H9 (cell line): Measurements from ENCODE around the gene PODXL2. TPM values are rescaled to one million over a fixed set of nuclear protein-coding genes. Genes with fewer than 3 reads are reported as not detected.

ENCODE experiments used
- DNase-seq: peaks from one replicate; pipeline ENCODE4 v3.0.0-alpha.2; 2017
- H2AFZ ChIP-seq: one replicate; pipeline ENCODE4 v1.6.1; 2013; ENCODE audit warnings: mild to moderate bottlenecking, low read length, control low read depth, moderate library complexity
- H2AK5ac ChIP-seq: 2 replicates; pipeline ENCODE4 v1.6.1; 2013; ENCODE audit warnings: low read length, control low read depth, mixed read lengths; ENCODE audit not compliant: insufficient read length
- H2BK120ac ChIP-seq: one replicate; pipeline ENCODE4 v1.6.1; 2013; ENCODE audit warnings: low read depth, mild to moderate bottlenecking, low read length, control low read depth, inconsistent platforms; ENCODE audit not compliant: poor library complexity, severe bottlenecking
- H2BK12ac ChIP-seq: 2 replicates; pipeline ENCODE4 v1.6.1; 2013; ENCODE audit warnings: low read length, control low read depth, mixed read lengths, low read depth; ENCODE audit not compliant: insufficient read length
- H2BK15ac ChIP-seq: 2 replicates; pipeline ENCODE4 v1.6.1; 2013; ENCODE audit warnings: low read depth, low read length, control low read depth
- H2BK20ac ChIP-seq: one replicate; pipeline ENCODE4 v1.6.1; 2013; ENCODE audit warnings: low read depth, mild to moderate bottlenecking, low read length, control low read depth, inconsistent platforms; ENCODE audit not compliant: poor library complexity, severe bottlenecking
- H2BK5ac ChIP-seq: 2 replicates; pipeline ENCODE4 v1.6.1; 2013; ENCODE audit warnings: low read length, control low read depth, mixed read lengths; ENCODE audit not compliant: insufficient read length
- H3K14ac ChIP-seq: 2 replicates; pipeline ENCODE4 v1.6.1; 2013; ENCODE audit warnings: low read length, control low read depth; ENCODE audit not compliant: insufficient read depth
- H3K18ac ChIP-seq: 2 replicates; pipeline ENCODE4 v1.6.1; 2013; ENCODE audit warnings: low read depth, mild to moderate bottlenecking, mixed read lengths, low read length, control low read depth; ENCODE audit not compliant: insufficient read length
- H3K23ac ChIP-seq: 2 replicates; pipeline ENCODE4 v1.6.1; 2013; ENCODE audit warnings: low read length, control low read depth, mixed read lengths, low read depth; ENCODE audit not compliant: insufficient read length
- H3K23me2 ChIP-seq: 2 replicates; pipeline ENCODE4 v1.6.1; 2013; ENCODE audit warnings: low read depth, mild to moderate bottlenecking, mixed read lengths, low read length, control low read depth; ENCODE audit not compliant: insufficient read length, poor library complexity, severe bottlenecking
- H3K27ac ChIP-seq: 2 replicates; pipeline ENCODE4 v1.5.1; 2013; ENCODE audit warnings: low read length, control low read depth, mixed read lengths, low read depth; ENCODE audit not compliant: insufficient read length
- H3K27me3 ChIP-seq: 2 replicates; pipeline ENCODE4 v1.6.1; 2013; ENCODE audit warnings: low read length, control low read depth, inconsistent platforms; ENCODE audit not compliant: insufficient read depth
- H3K4ac ChIP-seq: 2 replicates; pipeline ENCODE4 v1.6.1; 2013; ENCODE audit warnings: low read depth, mild to moderate bottlenecking, control low read depth, inconsistent platforms, low read length, moderate library complexity
- H3K4me1 ChIP-seq: 2 replicates; pipeline ENCODE4 v1.6.1; 2013; ENCODE audit warnings: low read length, control low read depth, inconsistent platforms; ENCODE audit not compliant: insufficient read depth
- H3K4me2 ChIP-seq: 2 replicates; pipeline ENCODE4 v1.6.1; 2013; ENCODE audit warnings: low read length, control low read depth, mixed read lengths; ENCODE audit not compliant: insufficient read length, insufficient read depth
- H3K56ac ChIP-seq: 2 replicates; pipeline ENCODE4 v1.6.1; 2013; ENCODE audit warnings: low read depth, mild to moderate bottlenecking, mixed read lengths, low read length, control low read depth; ENCODE audit not compliant: insufficient read length
- H3K79me1 ChIP-seq: 2 replicates; pipeline ENCODE4 v1.6.1; 2013; ENCODE audit warnings: low read depth, mild to moderate bottlenecking, moderate library complexity, low read length, control low read depth, inconsistent platforms; ENCODE audit not compliant: insufficient read depth, poor library complexity, severe bottlenecking
- H3K79me2 ChIP-seq: 2 replicates; pipeline ENCODE4 v1.6.1; 2013; ENCODE audit warnings: low read length, control low read depth, inconsistent platforms; ENCODE audit not compliant: insufficient read depth
- H3K9ac ChIP-seq: 2 replicates; pipeline ENCODE4 v1.6.1; 2013; ENCODE audit warnings: low read length, control low read depth, mixed read lengths; ENCODE audit not compliant: insufficient read length; ENCODE audit errors: extremely low read depth
- H3K9me3 ChIP-seq: one replicate; pipeline ENCODE4 v1.6.1; 2013; ENCODE audit warnings: low read depth, low read length, inconsistent platforms; ENCODE audit not compliant: control insufficient read depth
- H3T11ph ChIP-seq: one replicate; pipeline ENCODE4 v1.6.1; 2013; ENCODE audit warnings: mild to moderate bottlenecking, low read length, control low read depth, inconsistent platforms
- H4K20me1 ChIP-seq: one replicate; pipeline ENCODE4 v1.6.1; 2013; ENCODE audit not compliant: control insufficient read depth, insufficient read length, insufficient read depth
- H4K5ac ChIP-seq: 2 replicates; pipeline ENCODE4 v1.6.1; 2013; ENCODE audit warnings: low read depth, mild to moderate bottlenecking, mixed read lengths, low read length, control low read depth; ENCODE audit not compliant: insufficient read length
- H4K8ac ChIP-seq: replicated peaks from 2 replicates; pipeline ENCODE4 v1.6.1; 2013; ENCODE audit warnings: low read length, control low read depth, mixed read lengths, low read depth; ENCODE audit not compliant: insufficient read length
- H4K91ac ChIP-seq: 2 replicates; pipeline ENCODE4 v1.6.1; 2013; ENCODE audit warnings: low read depth, mild to moderate bottlenecking, moderate library complexity, mixed read lengths, low read length, control low read depth; ENCODE audit not compliant: insufficient read length
- H3K27ac Mint-ChIP-seq, 3 experiments: 2 replicates in 2 of 3; 3 replicates in 1 of 3; pipeline ENCODE4 v1.8.0; 2020 to 2021; ENCODE audit warnings: mixed read lengths in 3 of 3, mild to moderate bottlenecking in 1 of 3, moderate library complexity in 1 of 3
- H3K27me3 Mint-ChIP-seq: 2 replicates; pipeline ENCODE4 v1.8.0; 2021; ENCODE audit warnings: low read depth, mild to moderate bottlenecking, moderate library complexity, mixed read lengths
- H3K36me3 Mint-ChIP-seq, 3 experiments: 2 replicates in 2 of 3; 3 replicates in 1 of 3; pipeline ENCODE4 v1.8.0; 2020 to 2021; ENCODE audit warnings: low read depth in 3 of 3, mixed read lengths in 3 of 3; ENCODE audit not compliant: insufficient read depth in 1 of 3
- H3K4me1 Mint-ChIP-seq, 2 experiments: 2 replicates each; pipeline ENCODE4 v1.8.0; 2020; ENCODE audit warnings: mixed read lengths in 2 of 2
- H3K4me3 Mint-ChIP-seq, 2 experiments: 2 replicates in 1 of 2; 3 replicates in 1 of 2; pipeline ENCODE4 v1.8.0; 2020 to 2021; ENCODE audit warnings: mild to moderate bottlenecking in 2 of 2, mixed read lengths in 2 of 2, moderate library complexity in 1 of 2
- H3K9me3 Mint-ChIP-seq, 2 experiments: 2 replicates in 1 of 2; 3 replicates in 1 of 2; pipeline ENCODE4 v1.8.0; 2020; ENCODE audit warnings: mild to moderate bottlenecking in 2 of 2, mixed read lengths in 2 of 2, moderate library complexity in 1 of 2
- total RNA-seq: library from RNA; stranded (reverse); gene quantifications from 2 replicates; pipeline ENCODE4 v1.2.1, GENCODE V29; 2021
- TF ChIP-seq, protein P1 (sequence below): fragments of 200-600 bp; sonication (generic); conservative IDR thresholded peaks from 3 replicates; pipeline ENCODE4 v1.8.0; 2021; ENCODE audit warnings: antibody characterized with exemption, mild to moderate bottlenecking

The PODXL2 gene
- total RNA-seq, 1 experiment from 2014 or later = 24.6 TPM

- H2BK5ac ChIP-seq = no peak overlapping the region
- no peaks in the 10 kb centered on the region for H3K79me2 ChIP-seq
- no peak overlapping the region for H2BK12ac ChIP-seq
- H3K14ac ChIP-seq = no peak overlapping the region
- no peak overlapping the region for H2AK5ac ChIP-seq
- no peak overlapping the region for H4K8ac ChIP-seq
- Mint-ChIP-seq H3K4me3 (no peak overlapping the region), H3K27me3 (no peaks in the 10 kb centered on the region; the same call in 1 of the 2 replicates), H3K27ac (no peak overlapping the region), H3K36me3 (no peaks in the 10 kb centered on the region), H3K9me3 (no peaks in the 10 kb centered on the region), H3K4me1 (peaks cover 15 to 17% of the 10 kb centered on the region in 2 experiments)
- H3K9ac ChIP-seq = no peak overlapping the region
- TF ChIP-seq, protein P1, sequence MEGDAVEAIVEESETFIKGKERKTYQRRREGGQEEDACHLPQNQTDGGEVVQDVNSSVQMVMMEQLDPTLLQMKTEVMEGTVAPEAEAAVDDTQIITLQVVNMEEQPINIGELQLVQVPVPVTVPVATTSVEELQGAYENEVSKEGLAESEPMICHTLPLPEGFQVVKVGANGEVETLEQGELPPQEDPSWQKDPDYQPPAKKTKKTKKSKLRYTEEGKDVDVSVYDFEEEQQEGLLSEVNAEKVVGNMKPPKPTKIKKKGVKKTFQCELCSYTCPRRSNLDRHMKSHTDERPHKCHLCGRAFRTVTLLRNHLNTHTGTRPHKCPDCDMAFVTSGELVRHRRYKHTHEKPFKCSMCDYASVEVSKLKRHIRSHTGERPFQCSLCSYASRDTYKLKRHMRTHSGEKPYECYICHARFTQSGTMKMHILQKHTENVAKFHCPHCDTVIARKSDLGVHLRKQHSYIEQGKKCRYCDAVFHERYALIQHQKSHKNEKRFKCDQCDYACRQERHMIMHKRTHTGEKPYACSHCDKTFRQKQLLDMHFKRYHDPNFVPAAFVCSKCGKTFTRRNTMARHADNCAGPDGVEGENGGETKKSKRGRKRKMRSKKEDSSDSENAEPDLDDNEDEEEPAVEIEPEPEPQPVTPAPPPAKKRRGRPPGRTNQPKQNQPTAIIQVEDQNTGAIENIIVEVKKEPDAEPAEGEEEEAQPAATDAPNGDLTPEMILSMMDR = no peak
- H3K4me1 ChIP-seq = no peaks in the 10 kb centered on the region; the same call in 1 of the 2 replicates
- H4K20me1 ChIP-seq = no peaks in the 10 kb centered on the region
- no peak overlapping the region for H3K18ac ChIP-seq
- no peaks in the 10 kb centered on the region for H3K9me3 ChIP-seq
- H2BK15ac ChIP-seq = no peak overlapping the region
- no peak overlapping the region for H3K4ac ChIP-seq
- H3K56ac ChIP-seq = no peak overlapping the region
- no peak overlapping the region for H4K5ac ChIP-seq
- H3K23me2 ChIP-seq = no peaks in the 10 kb centered on the region
- no peak overlapping the region for H3K27ac ChIP-seq
- H3K79me1 ChIP-seq = no peaks in the 10 kb centered on the region
- H3K27me3 ChIP-seq = no peaks in the 10 kb centered on the region; the same call in 1 of the 2 replicates
- H2AFZ ChIP-seq = no peak overlapping the region
- no peak overlapping the region for H2BK120ac ChIP-seq
- H3T11ph ChIP-seq = no peak overlapping the region
- H3K4me2 ChIP-seq = no peak overlapping the region
- no peak overlapping the region for H3K23ac ChIP-seq
- no peak overlapping the region for H4K91ac ChIP-seq
- DNase-seq = no peak
- no peak overlapping the region for H2BK20ac ChIP-seq
Observed at GRCh38 chr3:127686512-127686894, 57.5 kb downstream of the PODXL2 start.
